GM21423 (cell line): ENCODE measurements around the gene RBM20.

Experiments used
- ATAC-seq: cut with Tn5 transposase; IDR thresholded peaks from one replicate; pipeline ENCODE4 v1.9.1; 2021; ENCODE audit warnings: mild to moderate bottlenecking, moderate library complexity; ENCODE audit not compliant: unreplicated experiment

Gene RBM20

GRCh38 chr10:110825508-110825907 lies 181.4 kb downstream of the RBM20 start:
- no peak for ATAC-seq

- ATAC-seq, result no peak
These were observed 183.3 kb downstream of the RBM20 start for GRCh38 chr10:110827410-110827809.

GRCh38 chr10:110827875-110828274 lies 183.7 kb downstream of the RBM20 start:
- ATAC-seq, result no peak

- ATAC-seq, result no peak
These were observed 184.4 kb downstream of the RBM20 start for GRCh38 chr10:110828525-110828924.

GRCh38 chr10:110829721-110830410 lies 185.7 kb downstream of the RBM20 start:
- ATAC-seq, result no peak

- ATAC-seq, result no peak
These were observed 189.3 kb downstream of the RBM20 start for GRCh38 chr10:110833234-110833940.

- no peak for ATAC-seq
These were observed 189.9 kb downstream of the RBM20 start for GRCh38 chr10:110833941-110834628.

GRCh38 chr10:110834629-110835301 lies 190.6 kb downstream of the RBM20 start:
- no peak for ATAC-seq

GRCh38 chr10:110835841-110836240 lies 191.7 kb downstream of the RBM20 start:
- ATAC-seq, result no peak

GRCh38 chr10:110836706-110837105 lies 192.6 kb downstream of the RBM20 start:
- ATAC-seq, result no peak

GRCh38 chr10:110837418-110838171 lies 193.5 kb downstream of the RBM20 start:
- ATAC-seq, result no peak

GRCh38 chr10:110840225-110840922 lies 196.2 kb downstream of the RBM20 start:
- no peak for ATAC-seq

- no peak for ATAC-seq
These were observed 196.8 kb downstream of the RBM20 start for GRCh38 chr10:110840923-110841428.

GRCh38 chr10:110841767-110842267 lies 197.7 kb downstream of the RBM20 start:
- ATAC-seq, result peak; percentile 61

GRCh38 chr10:110842326-110842904 lies 198.3 kb downstream of the RBM20 start:
- no peak for ATAC-seq

- peak; percentile 78 for ATAC-seq
These were observed 198.9 kb downstream of the RBM20 start for GRCh38 chr10:110843031-110843430.

- no peak for ATAC-seq
These were observed 199.9 kb downstream of the RBM20 start for GRCh38 chr10:110843796-110844616.

GRCh38 chr10:110844617-110844881 lies 200.4 kb downstream of the RBM20 start:
- no peak for ATAC-seq
